Measurements from ENCODE around the gene TSPAN9.

The TSPAN9 gene

GRCh38 chr12:3215410-3215975, 138.3 kb downstream of the TSPAN9 start:
- no peak for DNase-seq

- DNase-seq, result no peak
These were observed 138.9 kb downstream of the TSPAN9 start for GRCh38 chr12:3216097-3216496.

DNA sequence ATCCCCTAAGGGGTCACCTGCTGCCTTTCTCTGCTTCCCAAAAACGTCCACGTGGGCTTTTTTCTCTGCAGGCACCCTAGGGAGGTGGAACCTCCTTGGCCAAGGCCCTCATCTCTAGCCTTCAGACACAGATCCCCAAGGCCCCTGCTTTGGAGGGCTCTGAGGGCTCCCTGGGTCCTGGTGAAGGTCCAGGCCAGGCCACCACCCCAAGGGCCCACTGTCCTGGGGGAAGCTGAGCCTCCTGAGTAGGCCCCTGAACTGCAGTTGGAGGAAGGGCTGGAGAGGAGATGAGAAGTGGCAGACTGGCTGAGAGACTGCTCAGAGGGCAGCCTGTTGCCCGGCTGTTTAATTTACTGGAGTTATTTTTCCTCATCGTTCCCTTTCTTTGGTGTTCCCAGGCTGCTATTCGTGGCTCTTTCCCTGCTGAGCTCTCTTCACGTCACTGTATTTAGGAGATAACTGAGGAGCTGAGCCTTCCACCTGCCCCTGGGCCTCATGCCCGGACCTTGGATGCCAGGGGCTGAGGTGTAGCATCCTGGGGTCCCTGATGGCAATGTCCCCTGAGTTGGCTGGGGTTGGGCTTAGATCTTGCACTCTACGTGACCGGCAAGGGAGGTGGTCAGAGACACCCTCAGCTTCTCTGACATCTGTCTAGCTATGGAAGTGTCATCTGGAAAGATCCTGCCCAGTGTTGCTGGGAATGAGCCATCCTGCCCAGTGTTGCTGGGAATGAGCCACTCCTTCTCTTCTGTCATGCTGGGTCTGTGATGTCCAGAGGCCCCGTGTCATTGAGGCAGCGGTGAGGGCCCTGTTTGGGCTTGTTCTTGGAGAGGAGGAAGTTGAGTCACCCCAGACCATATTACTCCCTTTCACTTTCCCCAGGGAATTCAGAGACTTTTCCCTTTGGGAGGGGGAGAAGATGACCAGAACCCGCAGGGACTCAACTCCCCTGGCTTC, 139.8 kb downstream of the TSPAN9 start:
- DNase-seq, result no peak

- DNase-seq, result no peak
These were observed 140.5 kb downstream of the TSPAN9 start for GRCh38 chr12:3217683-3218079.

- DNase-seq, result no peak
These were observed 141.3 kb downstream of the TSPAN9 start for GRCh38 chr12:3218228-3219171.

GRCh38 chr12:3219233-3219632, 142.1 kb downstream of the TSPAN9 start:
- DNase-seq, result no peak

DNA sequence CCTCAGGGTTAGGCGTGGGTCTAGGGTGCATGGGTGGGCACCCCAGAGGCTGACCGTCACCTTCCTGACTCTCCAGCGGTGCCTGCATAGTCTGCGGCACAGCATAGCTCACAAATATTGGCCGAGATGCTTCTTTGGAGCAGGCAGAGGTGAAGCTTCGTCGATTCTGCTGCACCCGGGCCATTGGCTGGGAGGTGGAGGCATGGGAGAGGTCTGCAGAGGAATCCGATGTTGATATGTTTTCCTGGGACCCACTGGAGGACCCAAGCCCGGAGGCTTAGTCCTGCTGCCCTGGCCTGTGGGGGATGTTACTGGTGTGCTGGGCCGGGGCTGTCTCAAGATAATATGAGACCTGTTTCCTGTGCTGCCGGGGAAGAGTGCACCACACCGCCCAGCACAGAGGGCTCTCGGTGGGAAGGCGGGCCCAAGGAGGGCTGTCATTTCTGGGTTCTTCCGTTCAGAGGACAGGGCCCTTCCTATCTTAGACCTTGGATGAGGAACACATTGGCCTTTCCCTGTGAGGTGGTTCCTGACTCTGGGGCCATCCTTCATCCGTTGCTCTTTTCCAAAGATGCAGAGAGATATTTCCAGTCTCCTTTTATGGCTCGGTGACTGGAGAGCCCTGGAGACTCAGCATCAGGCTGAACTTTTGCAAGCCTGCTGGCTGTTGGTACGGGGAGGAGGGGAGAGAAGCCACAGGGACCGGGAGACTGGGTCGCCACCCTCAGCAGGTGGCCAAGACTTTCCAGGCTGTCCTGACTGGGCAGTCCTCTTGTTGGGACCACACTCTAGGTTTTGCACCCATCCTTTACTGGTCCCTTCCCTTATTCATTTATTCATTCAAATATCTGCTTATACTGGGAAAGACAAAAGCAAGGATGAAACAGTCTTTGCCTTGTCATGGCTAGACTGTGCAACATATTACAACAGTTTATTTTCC, 143.5 kb downstream of the TSPAN9 start:
- no peak for DNase-seq

- DNase-seq, result no peak
These were observed 145.1 kb downstream of the TSPAN9 start for GRCh38 chr12:3222306-3222705.

DNA sequence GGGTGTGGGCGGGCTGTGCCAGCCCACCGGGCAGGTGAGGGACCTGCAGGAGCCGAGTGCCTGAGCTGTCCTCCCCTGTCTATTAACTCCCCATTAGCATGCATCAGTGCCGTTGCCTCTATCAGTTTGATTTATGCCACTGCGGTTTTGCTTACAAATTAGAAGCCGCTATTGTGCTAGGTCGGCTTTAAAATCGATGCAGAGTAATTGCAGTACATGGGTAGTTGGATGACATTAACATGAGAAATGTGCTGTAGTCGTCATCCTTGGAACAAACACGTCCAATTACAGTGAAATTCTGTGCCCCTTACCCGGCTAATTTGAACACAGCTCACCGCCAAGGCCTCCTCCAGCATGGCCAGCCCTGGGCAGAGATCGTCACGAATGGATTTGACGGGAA, 145.8 kb downstream of the TSPAN9 start:
- no peak for DNase-seq

DNA sequence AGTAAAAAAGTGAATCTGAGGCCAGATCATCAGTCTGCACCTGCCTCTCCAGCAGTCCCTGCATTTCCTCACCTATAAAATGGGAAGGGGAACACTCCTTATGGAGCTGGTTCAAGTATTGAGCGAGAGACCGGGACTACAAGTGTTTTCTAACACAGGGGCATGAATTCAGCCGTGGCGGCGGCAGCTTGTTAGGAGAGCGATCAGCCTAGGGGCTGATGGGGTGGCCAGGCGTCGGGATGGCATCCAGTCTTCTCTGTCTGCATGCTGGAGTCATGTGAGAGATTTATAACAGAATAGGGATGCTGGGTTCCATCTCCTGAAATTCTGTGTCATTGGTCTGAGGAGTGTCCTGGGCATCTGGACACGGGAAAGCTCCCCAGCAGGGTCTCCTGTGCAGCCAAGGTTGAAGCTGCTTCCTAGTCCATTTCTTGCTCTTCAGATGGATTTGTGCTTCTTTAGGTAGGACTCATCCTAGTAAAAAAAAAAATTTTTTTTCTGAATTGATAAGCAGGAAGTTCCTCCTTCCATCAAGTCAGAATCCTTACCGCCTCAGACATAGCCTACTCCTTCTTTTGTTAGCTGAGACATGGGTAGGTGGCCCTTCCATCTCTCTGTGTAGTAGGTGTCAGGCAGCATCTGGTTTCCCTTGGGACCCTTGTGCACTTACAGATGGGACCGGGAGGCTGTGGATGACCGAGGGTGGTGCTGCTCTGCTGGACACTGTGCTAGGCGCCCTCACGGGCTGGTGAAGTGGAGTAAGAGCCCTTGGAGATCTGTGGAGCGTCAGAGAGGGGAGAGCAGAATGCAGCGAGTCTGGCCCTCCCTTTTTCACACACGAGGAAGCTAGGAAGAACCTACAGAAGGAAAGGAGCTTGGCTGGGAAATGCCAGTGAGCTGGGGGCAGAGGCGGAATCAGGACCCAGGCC, 146.7 kb downstream of the TSPAN9 start:
- no peak for DNase-seq

GRCh38 chr12:3224530-3224903, 147.3 kb downstream of the TSPAN9 start:
- DNase-seq, result no peak

- no peak for DNase-seq
These were observed 148.1 kb downstream of the TSPAN9 start for GRCh38 chr12:3225154-3225795.

DNA sequence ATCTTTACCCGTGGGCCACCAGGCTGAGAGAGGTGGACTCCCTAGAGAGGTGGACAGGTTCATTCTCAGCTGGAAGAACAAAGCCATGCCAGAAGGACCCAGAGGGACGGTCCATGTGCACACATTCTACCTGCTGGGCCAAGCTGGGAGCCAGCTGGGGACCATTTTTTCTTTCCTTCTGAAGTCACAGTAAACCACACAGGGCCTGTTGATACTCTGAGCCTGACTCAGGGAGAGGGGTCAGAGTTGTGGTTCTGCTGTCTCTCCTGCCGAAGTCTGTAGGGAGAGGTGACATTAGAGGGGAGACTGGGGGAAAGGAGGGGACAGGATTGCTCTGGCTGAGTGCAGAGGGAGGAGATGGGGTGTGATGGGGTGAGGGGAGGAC, 148.6 kb downstream of the TSPAN9 start:
- no peak for DNase-seq

- no peak for DNase-seq
These were observed 149.1 kb downstream of the TSPAN9 start for GRCh38 chr12:3226264-3226663.

GRCh38 chr12:3227076-3227975, 150.1 kb downstream of the TSPAN9 start:
- DNase-seq, result no peak

GRCh38 chr12:3228552-3228951, 151.4 kb downstream of the TSPAN9 start:
- no peak for DNase-seq

DNA sequence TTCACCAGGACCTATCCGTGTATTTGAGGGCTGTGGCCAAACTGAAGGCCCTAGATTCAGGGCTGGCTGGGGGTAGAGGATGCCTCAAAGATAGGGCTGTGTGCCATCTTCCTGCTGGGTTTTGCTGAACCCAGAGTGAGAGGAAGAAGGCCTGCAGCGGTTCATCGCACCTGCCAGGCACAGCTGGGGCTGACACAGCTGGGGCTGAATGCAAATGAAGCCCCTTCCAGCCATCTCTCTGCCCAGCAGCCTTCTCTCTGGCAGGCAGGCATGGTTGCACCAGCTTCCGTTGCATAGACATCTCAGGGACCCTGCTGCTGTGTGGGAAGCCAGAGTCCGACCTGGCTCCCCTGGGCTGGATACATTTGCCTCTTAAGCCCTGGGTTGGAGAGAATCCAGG, 152.4 kb downstream of the TSPAN9 start:
- no peak for DNase-seq

DNA sequence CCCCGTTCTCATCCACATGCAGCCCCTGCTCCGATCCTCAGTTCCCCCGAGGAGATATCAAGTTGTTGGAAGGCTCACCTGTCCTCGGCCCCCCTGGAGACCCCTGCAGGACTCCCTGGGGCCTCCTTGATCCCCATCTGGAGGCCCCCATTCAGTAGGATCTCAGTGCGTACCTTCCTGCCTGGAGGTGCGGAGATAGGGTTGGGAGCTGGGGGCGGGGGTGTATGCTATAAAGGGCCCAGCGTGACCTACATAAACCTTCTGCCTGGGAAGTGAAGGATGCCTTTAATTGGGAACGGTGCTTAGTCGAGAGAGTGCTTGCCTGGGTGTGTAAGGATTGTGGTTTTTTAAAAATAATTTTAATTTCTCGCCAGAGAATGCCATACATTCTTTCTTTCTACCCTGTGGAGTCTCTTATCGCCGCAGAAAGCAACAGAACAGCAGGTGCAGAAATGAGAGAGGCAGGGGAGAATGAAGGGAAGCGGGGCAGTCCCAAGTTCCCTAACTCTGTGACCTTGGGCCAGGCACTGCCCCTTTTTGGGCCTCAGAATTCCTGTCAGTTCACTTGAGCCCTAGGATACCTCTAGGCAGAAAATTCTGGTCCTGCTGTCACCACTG, 153.7 kb downstream of the TSPAN9 start:
- no peak for DNase-seq

DNA sequence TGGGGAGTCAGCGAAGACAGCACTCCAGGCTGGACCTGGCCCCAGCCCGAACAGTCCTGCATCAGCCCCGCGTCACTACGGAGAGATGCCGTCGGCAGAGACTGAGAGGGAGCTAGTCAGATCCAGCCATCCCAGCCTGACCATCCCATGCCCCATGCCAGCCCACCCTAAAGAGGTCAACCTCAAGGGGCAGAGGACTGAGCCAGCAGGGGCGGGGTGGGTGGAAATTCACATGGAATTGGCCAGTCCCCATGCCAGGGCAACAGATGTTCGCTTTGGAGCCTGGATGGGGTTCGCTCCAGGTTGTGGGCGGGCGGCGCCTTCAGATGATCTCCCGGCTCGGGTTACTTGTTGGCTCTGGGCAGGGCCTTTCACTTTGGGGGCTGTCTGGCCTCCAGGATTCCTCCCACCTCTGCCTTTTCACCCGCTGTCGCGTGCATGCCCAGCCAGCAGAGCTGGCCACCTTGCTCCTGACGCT, 154.3 kb downstream of the TSPAN9 start:
- DNase-seq, result no peak
